Gastrocnemius medialis (tissue), 4 donors: ENCODE results near the gene LIMK1.

ENCODE experiments used
- CTCF ChIP-seq, 5 experiments: fragments of 450-650 bp in 3 of 5; fragments of 200-600 bp in 2 of 5; sonication (generic) in 2 of 5; IDR thresholded peaks in 4 of 5; conservative IDR thresholded peaks in 1 of 5; 1 replicate in 4 of 5; 2 replicates in 1 of 5; pipeline ENCODE4 v1.5.1; 2016 to 2019; ENCODE audit warnings: antibody characterized with exemption in 5 of 5, mild to moderate bottlenecking in 3 of 5, moderate library complexity in 3 of 5
- POLR2A ChIP-seq, 2 donors: fragments of 450-650 bp; IDR thresholded peaks; one replicate each; pipeline ENCODE4 v1.6.1; 2017; ENCODE audit warnings: antibody characterized with exemption in 2 of 2, mild to moderate bottlenecking in 2 of 2, moderate library complexity in 2 of 2

- TF ChIP-seq POLR2A (IDR thresholded peaks at IDR 0.05) (no peak), CTCF (IDR thresholded peaks at IDR 0.05 in 4 of 5, conservative IDR thresholded peaks at IDR 0.05 in 1 of 5) (no peak)
Observed at GRCh38 chr7:74052628-74053027, 31.0 kb upstream of the LIMK1 start.
